ENCODE data around the gene RANBP2.

DNA sequence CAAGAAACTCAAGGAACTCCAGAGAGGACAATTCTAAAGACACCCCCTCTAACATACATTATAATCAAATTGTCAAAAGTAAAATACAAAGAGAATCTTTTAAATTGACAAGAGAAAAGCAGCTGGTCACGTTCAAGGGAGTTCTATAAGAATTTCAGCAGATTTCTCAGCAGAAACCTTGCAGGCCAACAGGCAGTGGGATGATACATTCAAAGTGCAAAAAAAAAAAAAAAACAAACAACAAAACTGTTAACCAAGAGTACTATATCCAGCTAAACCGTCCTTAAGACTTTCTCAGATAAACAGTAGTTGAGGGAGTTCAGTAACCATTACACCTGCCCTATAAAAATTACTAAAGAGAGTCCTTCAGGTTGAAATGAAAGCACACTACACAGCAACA, 101.2 kb downstream of the RANBP2 start:
- TF ChIP-seq, protein P1, sequence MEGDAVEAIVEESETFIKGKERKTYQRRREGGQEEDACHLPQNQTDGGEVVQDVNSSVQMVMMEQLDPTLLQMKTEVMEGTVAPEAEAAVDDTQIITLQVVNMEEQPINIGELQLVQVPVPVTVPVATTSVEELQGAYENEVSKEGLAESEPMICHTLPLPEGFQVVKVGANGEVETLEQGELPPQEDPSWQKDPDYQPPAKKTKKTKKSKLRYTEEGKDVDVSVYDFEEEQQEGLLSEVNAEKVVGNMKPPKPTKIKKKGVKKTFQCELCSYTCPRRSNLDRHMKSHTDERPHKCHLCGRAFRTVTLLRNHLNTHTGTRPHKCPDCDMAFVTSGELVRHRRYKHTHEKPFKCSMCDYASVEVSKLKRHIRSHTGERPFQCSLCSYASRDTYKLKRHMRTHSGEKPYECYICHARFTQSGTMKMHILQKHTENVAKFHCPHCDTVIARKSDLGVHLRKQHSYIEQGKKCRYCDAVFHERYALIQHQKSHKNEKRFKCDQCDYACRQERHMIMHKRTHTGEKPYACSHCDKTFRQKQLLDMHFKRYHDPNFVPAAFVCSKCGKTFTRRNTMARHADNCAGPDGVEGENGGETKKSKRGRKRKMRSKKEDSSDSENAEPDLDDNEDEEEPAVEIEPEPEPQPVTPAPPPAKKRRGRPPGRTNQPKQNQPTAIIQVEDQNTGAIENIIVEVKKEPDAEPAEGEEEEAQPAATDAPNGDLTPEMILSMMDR (IDR thresholded peaks at IDR 0.05; ENCODE audit: low read depth, low read length, poor library complexity, severe bottlenecking), result no peak
- TF ChIP-seq EZH2phosphoT487 (IDR thresholded peaks at IDR 0.05; ENCODE audit: borderline replicate concordance, low read length), result no peak
